SH-SY5Y (cell line): ENCODE results near the gene PDGFA.

Experiments
- GATA2 ChIP-seq: IDR thresholded peaks from 2 replicates; pipeline ENCODE4 v1.6.1; 2011; ENCODE audit warnings: mild to moderate bottlenecking, low read depth, low read length
- GATA3 ChIP-seq: IDR thresholded peaks from 2 replicates; pipeline ENCODE4 v1.6.1; 2011; ENCODE audit warnings: low read depth, mild to moderate bottlenecking, low read length, moderate library complexity

- TF ChIP-seq GATA2 (no peak), GATA3 (no peak)
Measured at GRCh38 chr7:545470-545869, 25.8 kb upstream of the PDGFA start.
